Neural cell (in vitro differentiated cells): ENCODE data around the gene USP7. TPM values are rescaled to one million over a fixed set of nuclear protein-coding genes. Genes with fewer than 3 reads are reported as not detected.

Experiments used
- H2AFZ ChIP-seq: fragments of 200-600, 300-800 bp; sonication (generic), shearing (Covaris generic); 2 replicates; pipeline ENCODE4 v1.6.0; 2014; ENCODE audit warnings: low read depth, mild to moderate bottlenecking, antibody characterized with exemption, low read length, moderate library complexity
- H3F3A ChIP-seq: fragments of 200-600 bp; shearing (Covaris generic); 2 replicates; pipeline ENCODE4 v1.6.1; 2016; ENCODE audit warnings: mild to moderate bottlenecking, moderate library complexity, mixed read lengths, antibody characterized with exemption, low read length; ENCODE audit not compliant: insufficient read depth, poor library complexity, severe bottlenecking
- H3K27ac ChIP-seq: fragments of 200-600, 300-800 bp; sonication (generic), shearing (Covaris generic); 2 replicates; pipeline ENCODE4 v1.5.1; 2014; ENCODE audit warnings: mild to moderate bottlenecking, low read length, moderate library complexity
- H3K27me3 ChIP-seq: fragments of 300-800, 200-600 bp; sonication (generic), shearing (Covaris generic); 2 replicates; pipeline ENCODE4 v1.6.0; 2014; ENCODE audit warnings: mild to moderate bottlenecking, low read depth, low read length, moderate library complexity; ENCODE audit not compliant: insufficient read depth
- H3K36me3 ChIP-seq: fragments of 300-800, 200-600 bp; sonication (generic), shearing (Covaris generic); 2 replicates; pipeline ENCODE4 v1.5.1; 2014; ENCODE audit warnings: mild to moderate bottlenecking, antibody characterized with exemption, low read length, moderate library complexity; ENCODE audit not compliant: insufficient read depth
- H3K4me2 ChIP-seq: fragments of 300-800, 200-600 bp; sonication (generic), shearing (Covaris generic); 2 replicates; pipeline ENCODE4 v1.6.0; 2014; ENCODE audit warnings: mild to moderate bottlenecking, low read length
- H3K4me3 ChIP-seq: fragments of 300-800, 200-600 bp; sonication (generic), shearing (Covaris generic); 2 replicates; pipeline ENCODE4 v1.5.1; 2014; ENCODE audit warnings: mild to moderate bottlenecking, low read length, moderate library complexity
- H3K79me2 ChIP-seq: fragments of 200-600 bp; shearing (Covaris generic); replicated peaks from 2 replicates; pipeline ENCODE4 v1.6.0; 2014; ENCODE audit warnings: mild to moderate bottlenecking, low read length, moderate library complexity; ENCODE audit not compliant: insufficient read depth
- H3K9ac ChIP-seq: fragments of 300-800, 200-600 bp; sonication (generic), shearing (Covaris generic); 2 replicates; pipeline ENCODE4 v1.6.1; 2016; ENCODE audit warnings: mild to moderate bottlenecking, low read length, mixed read lengths
- H3K9me2 ChIP-seq: fragments of 200-600 bp; shearing (Covaris generic); 2 replicates; pipeline ENCODE4 v1.6.1; 2016; ENCODE audit warnings: mild to moderate bottlenecking, low read length, mixed read lengths; ENCODE audit not compliant: insufficient read depth
- H3K9me3 ChIP-seq: fragments of 200-600, 300-800 bp; sonication (generic), shearing (Covaris generic); 2 replicates; pipeline ENCODE4 v1.6.1; 2016; ENCODE audit warnings: mild to moderate bottlenecking, mixed run types, low read length, moderate library complexity, mixed read lengths
- H4K20me1 ChIP-seq: fragments of 200-600 bp; shearing (Covaris generic); 2 replicates; pipeline ENCODE4 v1.6.1; 2016; ENCODE audit warnings: mild to moderate bottlenecking, mixed run types; ENCODE audit not compliant: insufficient read depth
- CTCF ChIP-seq: fragments of 450-650 bp; IDR thresholded peaks from 2 replicates; pipeline ENCODE4 v1.5.1; 2014; ENCODE audit warnings: antibody characterized with exemption, mild to moderate bottlenecking, moderate library complexity; ENCODE audit not compliant: poor library complexity, severe bottlenecking
- EP300 ChIP-seq: fragments of 450-650 bp; conservative IDR thresholded peaks from 2 replicates; pipeline ENCODE4 v1.6.1; 2014; ENCODE audit warnings: antibody characterized with exemption, mild to moderate bottlenecking, moderate library complexity; ENCODE audit not compliant: poor library complexity, severe bottlenecking
- EZH2 ChIP-seq: fragments of 200-600, 300-800 bp; shearing (Covaris generic), sonication (generic); IDR thresholded peaks from 2 replicates; pipeline ENCODE4 v1.6.1; 2014; ENCODE audit warnings: antibody characterized with exemption, low read length, borderline replicate concordance, mild to moderate bottlenecking; ENCODE audit not compliant: insufficient read depth, poor library complexity, severe bottlenecking
- MXI1 ChIP-seq: fragments of 450-650 bp; conservative IDR thresholded peaks from 2 replicates; pipeline ENCODE4 v1.6.1; 2014; ENCODE audit warnings: antibody characterized with exemption, mild to moderate bottlenecking; ENCODE audit not compliant: poor library complexity, severe bottlenecking
- POLR2AphosphoS5 ChIP-seq: IDR thresholded peaks from 2 replicates; pipeline ENCODE4 v1.6.1; 2012
- RAD21 ChIP-seq: fragments of 450-650 bp; conservative IDR thresholded peaks from 2 replicates; pipeline ENCODE4 v1.6.1; 2014; ENCODE audit warnings: antibody characterized with exemption, mild to moderate bottlenecking, moderate library complexity
- REST ChIP-seq: IDR thresholded peaks from 2 replicates; pipeline ENCODE4 v1.6.1; 2012; ENCODE audit warnings: borderline replicate concordance
- SMC3 ChIP-seq: fragments of 450-650 bp; conservative IDR thresholded peaks from 2 replicates; pipeline ENCODE4 v1.6.1; 2014; ENCODE audit warnings: antibody characterized with exemption, mild to moderate bottlenecking, moderate library complexity; ENCODE audit not compliant: poor library complexity
- TAF1 ChIP-seq: IDR thresholded peaks from 2 replicates; pipeline ENCODE4 v1.6.1; 2012; ENCODE audit warnings: low read depth
- polyA plus RNA-seq: library from polyadenylated mRNA; depleted of rRNA; stranded (reverse); fragments of >200 nt; gene quantifications from 2 replicates; pipeline ENCODE4 v1.2.3, GENCODE V29; 2014

Gene USP7
- polyA plus RNA-seq, 1 donor from 2014 or later, result 52.5 TPM

- no peak for TF ChIP-seq SMC3
- no peak for TF ChIP-seq EZH2
- TF ChIP-seq TAF1, result no peak
- TF ChIP-seq REST, result no peak
- TF ChIP-seq RAD21, result no peak
- TF ChIP-seq CTCF, result no peak
- TF ChIP-seq MXI1, result no peak
- no peak for TF ChIP-seq EP300
- no peak for TF ChIP-seq POLR2AphosphoS5
- H3K36me3 ChIP-seq, result no peaks in the 10 kb centered on the region
- no peaks in the 10 kb centered on the region for H3F3A ChIP-seq
- H3K27ac ChIP-seq, result no peak overlapping the region
- no peaks in the 10 kb centered on the region for H3K9me2 ChIP-seq
- no peak overlapping the region for H3K4me2 ChIP-seq
- peaks cover 10% of the 10 kb centered on the region for H3K79me2 ChIP-seq
- no peaks in the 10 kb centered on the region for H3K9me3 ChIP-seq
- H3K27me3 ChIP-seq, result no peaks in the 10 kb centered on the region
- H2AFZ ChIP-seq, result no peak overlapping the region
- H3K4me3 ChIP-seq, result no peak overlapping the region
- H4K20me1 ChIP-seq, result peaks cover 10% of the 10 kb centered on the region
- no peak overlapping the region for H3K9ac ChIP-seq
These were observed 3.1 kb upstream of the USP7 start for GRCh38 chr16:8966817-8967131.

- Histone ChIP-seq H2AFZ (no peak overlapping the region), H3F3A (no peaks in the 10 kb centered on the region), H3K36me3 (no peaks in the 10 kb centered on the region), H3K79me2 (peaks cover 33% of the 10 kb centered on the region), H4K20me1 (peaks cover 33% of the 10 kb centered on the region), H3K4me3 (peak overlapping the region; percentile 73), H3K9ac (peak overlapping the region; percentile 64), H3K27ac (no peak overlapping the region), H3K27me3 (no peaks in the 10 kb centered on the region), H3K9me2 (no peaks in the 10 kb centered on the region), H3K9me3 (no peaks in the 10 kb centered on the region), H3K4me2 (no peak overlapping the region)
- no peak for TF ChIP-seq POLR2AphosphoS5
- no peak for TF ChIP-seq REST
- no peak for TF ChIP-seq CTCF
- no peak for TF ChIP-seq EP300
- no peak for TF ChIP-seq MXI1
- no peak for TF ChIP-seq SMC3
- TF ChIP-seq TAF1, result no peak
- TF ChIP-seq EZH2, result no peak
- TF ChIP-seq RAD21, result no peak
These were observed 756 bp upstream of the USP7 start for GRCh38 chr16:8964462-8964861.
